Measurements from ENCODE around the gene RAB40A. TPM values are rescaled to one million over a fixed set of nuclear protein-coding genes. Genes with fewer than 3 reads are reported as not detected.

Gene RAB40A
- total and polyA plus RNA-seq, 9 of the 15 experiments (the other 6 are each of a cell fraction or from before 2014, with no cell fraction given), result 0.07 to 0.15 (median 0.10) TPM; not detected in 3

DNA sequence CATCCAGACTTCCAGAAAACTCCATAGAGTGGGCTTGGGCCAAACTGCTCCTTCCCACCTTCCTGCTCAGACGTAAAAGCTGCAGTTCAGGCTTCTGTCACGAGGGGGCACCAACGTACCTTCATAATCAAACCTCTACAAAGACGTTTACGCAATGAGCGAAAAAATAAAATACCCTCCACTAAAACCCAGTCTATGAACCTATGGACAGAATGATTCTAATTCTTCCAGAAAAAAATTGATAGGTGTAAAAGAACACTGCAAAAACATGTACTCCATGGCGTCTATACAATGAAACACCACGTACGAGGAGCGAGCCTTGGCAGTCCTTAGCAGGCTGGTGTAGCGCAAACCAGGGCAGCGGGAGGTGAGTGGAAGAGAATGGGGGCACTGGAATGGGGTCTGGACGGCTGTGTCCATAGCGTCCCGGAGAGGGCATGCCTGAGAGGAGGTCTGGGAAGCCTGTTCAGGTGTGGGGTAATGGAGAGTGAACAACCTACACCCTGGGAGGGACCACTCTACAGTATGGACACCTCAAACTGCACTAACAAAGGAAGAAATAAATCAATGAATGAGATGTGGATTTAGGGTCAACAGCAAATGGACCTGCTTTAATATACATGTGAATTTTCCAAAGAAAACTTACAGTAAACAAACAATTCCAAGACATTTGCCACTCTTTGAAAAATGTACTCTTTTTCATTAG lies 14.4 kb upstream of the RAB40A start:
- no TSS peak for BruUV-seq (replicated peaks)
- CTCF ChIA-PET (ENCODE audit: low intra/inter-chr PET ratio), result interaction anchor here (0.7 to 1.6 kb wide), 4 partner anchors 96 to 311 kb away, joined by 3 to 21 read pairs (median 4); no protein-coding TSS in a partner anchor
- in situ Hi-C loops (cut with MboI) (no loop called here), intact Hi-C loops (cut with micrococcal nuclease) (loop anchor here (1.0 kb wide), 2 partner anchors 155 to 284 kb away; no protein-coding TSS in a partner anchor)
- H3K9ac ChIP-seq (ENCODE audit: insufficient read depth in 1 of 2, low read depth in 2 of 2, low read length in 2 of 2), result no peak overlapping the region
- 20% methylated on average over 13 of the region's 15 CpGs for WGBS (ENCODE audit: insufficient coverage, low coverage, missing lambda C conversion rate)
- FAIRE-seq (peak; percentile 78), ATAC-seq (peak; percentile 84), DNase-seq (ENCODE audit: extremely low read depth in 1 of 4, low spot score in 3 of 4) (peak; percentile 16 to 71 (median 39))
- H3K79me2 ChIP-seq (ENCODE audit: control insufficient read depth, insufficient read depth, low read length), result no peaks in the 10 kb centered on the region
- no peaks in the 10 kb centered on the region for H3K36me3 ChIP-seq (ENCODE audit: control insufficient read depth, insufficient read depth, low read length)
- POLR2A ChIA-PET, result interaction anchor here (0.7 kb wide), 1 partner anchor 158 kb away, joined by 3 read pairs; no protein-coding TSS in a partner anchor
- H3K9me1 ChIP-seq (ENCODE audit: control insufficient read depth, insufficient read depth, low read length), result no peaks in the 10 kb centered on the region
- no peaks in the 10 kb centered on the region for H4K20me1 ChIP-seq (replicated peaks; ENCODE audit: control insufficient read depth, insufficient read depth, low read length)
- no peak overlapping the region for H3K4me2 ChIP-seq (ENCODE audit: insufficient read depth, low read length)
- H3K27me3 ChIP-seq (ENCODE audit: control insufficient read depth in 2 of 2, insufficient read depth in 2 of 2, low read length in 2 of 2), result no peaks in the 10 kb centered on the region
- H3K27ac ChIP-seq (ENCODE audit: extremely low read depth, low read depth, low read length), result no peak overlapping the region
- H3K9me3 ChIP-seq (replicated peaks; ENCODE audit: control insufficient read depth, insufficient read depth, low read depth, low read length), result no peaks in the 10 kb centered on the region
- TF ChIP-seq, protein P1, sequence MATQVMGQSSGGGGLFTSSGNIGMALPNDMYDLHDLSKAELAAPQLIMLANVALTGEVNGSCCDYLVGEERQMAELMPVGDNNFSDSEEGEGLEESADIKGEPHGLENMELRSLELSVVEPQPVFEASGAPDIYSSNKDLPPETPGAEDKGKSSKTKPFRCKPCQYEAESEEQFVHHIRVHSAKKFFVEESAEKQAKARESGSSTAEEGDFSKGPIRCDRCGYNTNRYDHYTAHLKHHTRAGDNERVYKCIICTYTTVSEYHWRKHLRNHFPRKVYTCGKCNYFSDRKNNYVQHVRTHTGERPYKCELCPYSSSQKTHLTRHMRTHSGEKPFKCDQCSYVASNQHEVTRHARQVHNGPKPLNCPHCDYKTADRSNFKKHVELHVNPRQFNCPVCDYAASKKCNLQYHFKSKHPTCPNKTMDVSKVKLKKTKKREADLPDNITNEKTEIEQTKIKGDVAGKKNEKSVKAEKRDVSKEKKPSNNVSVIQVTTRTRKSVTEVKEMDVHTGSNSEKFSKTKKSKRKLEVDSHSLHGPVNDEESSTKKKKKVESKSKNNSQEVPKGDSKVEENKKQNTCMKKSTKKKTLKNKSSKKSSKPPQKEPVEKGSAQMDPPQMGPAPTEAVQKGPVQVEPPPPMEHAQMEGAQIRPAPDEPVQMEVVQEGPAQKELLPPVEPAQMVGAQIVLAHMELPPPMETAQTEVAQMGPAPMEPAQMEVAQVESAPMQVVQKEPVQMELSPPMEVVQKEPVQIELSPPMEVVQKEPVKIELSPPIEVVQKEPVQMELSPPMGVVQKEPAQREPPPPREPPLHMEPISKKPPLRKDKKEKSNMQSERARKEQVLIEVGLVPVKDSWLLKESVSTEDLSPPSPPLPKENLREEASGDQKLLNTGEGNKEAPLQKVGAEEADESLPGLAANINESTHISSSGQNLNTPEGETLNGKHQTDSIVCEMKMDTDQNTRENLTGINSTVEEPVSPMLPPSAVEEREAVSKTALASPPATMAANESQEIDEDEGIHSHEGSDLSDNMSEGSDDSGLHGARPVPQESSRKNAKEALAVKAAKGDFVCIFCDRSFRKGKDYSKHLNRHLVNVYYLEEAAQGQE (IDR thresholded peaks at IDR 0.05; ENCODE audit: borderline replicate concordance), result peak; percentile 62; the same call in 1 of the 2 replicates
- TF ChIP-seq, protein P1 (CRISPR knock-in tag; IDR thresholded peaks at IDR 0.05; ENCODE audit: low read depth), result no peak
- TF ChIP-seq SMC3 (conservative IDR thresholded peaks at IDR 0.05; ENCODE audit: insufficient read depth, low read depth, low read length) (peak; percentile 64), CEBPB (tag; IDR thresholded peaks at IDR 0.05) (peak; percentile 92), RAD21 (CRISPR knock-in tag; conservative IDR thresholded peaks at IDR 0.05 in 1 of 2, IDR thresholded peaks at IDR 0.05 in 1 of 2) (peak; percentile 59 to 79), ZNF668 (CRISPR knock-in tag; IDR thresholded peaks at IDR 0.05) (no peak), ZZZ3 (IDR thresholded peaks at IDR 0.05) (no peak), CEBPG (CRISPR knock-in tag; IDR thresholded peaks at IDR 0.05) (peak; percentile 68), CEBPG (tag; conservative IDR thresholded peaks at IDR 0.05 in 1 of 2, IDR thresholded peaks at IDR 0.05 in 1 of 2) (peak; percentile 67 to 87)
- TF ChIP-seq, protein P2, sequence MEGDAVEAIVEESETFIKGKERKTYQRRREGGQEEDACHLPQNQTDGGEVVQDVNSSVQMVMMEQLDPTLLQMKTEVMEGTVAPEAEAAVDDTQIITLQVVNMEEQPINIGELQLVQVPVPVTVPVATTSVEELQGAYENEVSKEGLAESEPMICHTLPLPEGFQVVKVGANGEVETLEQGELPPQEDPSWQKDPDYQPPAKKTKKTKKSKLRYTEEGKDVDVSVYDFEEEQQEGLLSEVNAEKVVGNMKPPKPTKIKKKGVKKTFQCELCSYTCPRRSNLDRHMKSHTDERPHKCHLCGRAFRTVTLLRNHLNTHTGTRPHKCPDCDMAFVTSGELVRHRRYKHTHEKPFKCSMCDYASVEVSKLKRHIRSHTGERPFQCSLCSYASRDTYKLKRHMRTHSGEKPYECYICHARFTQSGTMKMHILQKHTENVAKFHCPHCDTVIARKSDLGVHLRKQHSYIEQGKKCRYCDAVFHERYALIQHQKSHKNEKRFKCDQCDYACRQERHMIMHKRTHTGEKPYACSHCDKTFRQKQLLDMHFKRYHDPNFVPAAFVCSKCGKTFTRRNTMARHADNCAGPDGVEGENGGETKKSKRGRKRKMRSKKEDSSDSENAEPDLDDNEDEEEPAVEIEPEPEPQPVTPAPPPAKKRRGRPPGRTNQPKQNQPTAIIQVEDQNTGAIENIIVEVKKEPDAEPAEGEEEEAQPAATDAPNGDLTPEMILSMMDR (IDR thresholded peaks at IDR 0.05 in 2 of 3, conservative IDR thresholded peaks at IDR 0.05 in 1 of 3; ENCODE audit: insufficient read depth in 2 of 3, low read depth in 1 of 3, low read length in 3 of 3), result peak; percentile 61 to 76 (median 73)
- H2AFZ ChIP-seq (ENCODE audit: low read depth, low read length), result no peak overlapping the region
- no peak overlapping the region for H3K4me3 ChIP-seq
- H3K4me1 ChIP-seq (replicated peaks in 1 of 2; ENCODE audit: control insufficient read depth in 2 of 2, insufficient read depth in 2 of 2, low read length in 2 of 2), result no peaks in the 10 kb centered on the region

Data from K562 (cell line).